Chondrocyte (in vitro differentiated cells): Measurements from ENCODE around the gene CFAP141. TPM values are rescaled to one million over a fixed set of nuclear protein-coding genes. Genes with fewer than 3 reads are reported as not detected.
"Not testable (repeated sequence)": the region's sequence is repeated elsewhere in the genome, so short reads cannot be mapped to it uniquely, and the experiment has no call there.

Experiments used
- DNase-seq: peaks from one replicate; pipeline ENCODE4 v3.0.0; 2021; ENCODE audit warnings: mixed read lengths, low spot score
- H3K27ac Mint-ChIP-seq: one replicate; pipeline ENCODE4 v1.8.0; 2021; ENCODE audit warnings: mild to moderate bottlenecking, moderate library complexity, mixed read lengths; ENCODE audit not compliant: unreplicated experiment
- H3K27me3 Mint-ChIP-seq: 2 replicates; pipeline ENCODE4 v1.8.0; 2021; ENCODE audit warnings: low read depth, mixed read lengths
- H3K36me3 Mint-ChIP-seq: 2 replicates; pipeline ENCODE4 v1.8.0; 2021; ENCODE audit warnings: low read depth, mixed read lengths
- H3K4me1 Mint-ChIP-seq: 2 replicates; pipeline ENCODE4 v1.8.0; 2021; ENCODE audit warnings: low read depth, mild to moderate bottlenecking, mixed read lengths
- H3K4me3 Mint-ChIP-seq: one replicate; pipeline ENCODE4 v1.8.0; 2021; ENCODE audit warnings: mild to moderate bottlenecking, moderate library complexity, mixed read lengths; ENCODE audit not compliant: unreplicated experiment
- H3K9me3 Mint-ChIP-seq: 2 replicates; pipeline ENCODE4 v1.8.0; 2021; ENCODE audit warnings: low read depth, mixed read lengths
- CTCF ChIP-seq: fragments of 200-600 bp; sonication (generic); IDR thresholded peaks from 2 replicates; pipeline ENCODE4 v1.5.0; 2021; ENCODE audit warnings: antibody characterized with exemption, mild to moderate bottlenecking, moderate library complexity
- total RNA-seq: library from RNA; stranded (reverse); gene quantifications from 3 replicates; pipeline ENCODE4 v1.2.1, GENCODE V29; 2021

Gene CFAP141
- total RNA-seq, 1 donor from 2014 or later, result not detected

DNA sequence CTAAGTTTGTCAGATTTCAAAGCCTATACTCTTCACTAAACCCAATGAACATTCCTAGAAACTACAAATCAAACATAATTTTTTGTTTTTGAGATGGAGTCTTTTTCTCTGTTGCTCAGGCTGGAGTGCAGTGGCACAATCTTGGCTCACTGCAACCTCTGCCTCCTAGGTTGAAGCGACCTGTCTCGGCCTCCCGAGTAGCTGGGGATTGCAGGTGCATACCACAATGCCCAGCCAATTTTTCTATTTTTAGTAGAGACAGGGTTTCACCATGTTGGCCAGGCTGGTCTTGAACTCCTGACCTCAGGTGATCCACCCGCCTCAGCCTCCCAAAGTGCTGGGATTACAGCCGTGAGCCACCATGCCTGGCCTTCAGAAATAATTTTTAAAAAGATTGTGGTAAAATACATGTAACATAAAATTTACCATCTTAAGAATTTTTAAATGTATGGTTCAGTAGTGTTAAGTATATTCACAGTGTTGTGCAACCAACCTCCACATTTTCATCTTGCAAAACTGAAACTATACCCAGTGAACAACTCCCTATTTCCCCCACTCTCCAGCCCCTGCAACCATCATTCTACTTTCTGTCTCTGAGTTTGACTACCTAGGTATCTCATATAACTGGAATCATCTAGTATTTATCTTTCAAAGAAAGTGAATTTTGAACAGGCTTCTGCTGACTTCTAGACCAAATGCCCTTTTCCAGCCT is 2.7 kb upstream of the CFAP141 start:
- Mint-ChIP-seq H3K27me3 (no peaks in the 10 kb centered on the region), H3K4me1 (no peaks in the 10 kb centered on the region), H3K9me3 (no peaks in the 10 kb centered on the region), H3K27ac (peak overlapping the region; percentile 59), H3K4me3 (no peak overlapping the region), H3K36me3 (peaks cover 37% of the 10 kb centered on the region)
- no peak for TF ChIP-seq CTCF
- DNase-seq, result no peak

- no peak for TF ChIP-seq CTCF
- Mint-ChIP-seq H3K4me3 (no peak overlapping the region), H3K27ac (peak overlapping the region; percentile 3), H3K9me3 (no peaks in the 10 kb centered on the region), H3K36me3 (peaks cover 28% of the 10 kb centered on the region), H3K27me3 (no peaks in the 10 kb centered on the region), H3K4me1 (no peaks in the 10 kb centered on the region)
- DNase-seq, result no peak
Measured at GRCh38 chr1:154207262-154207661, 1.1 kb upstream of the CFAP141 start.

GRCh38 chr1:154205778-154206177 is 355 bp downstream of the CFAP141 start:
- H3K4me3 Mint-ChIP-seq, H3K27me3 Mint-ChIP-seq, DNase-seq, H3K9me3 Mint-ChIP-seq, H3K4me1 Mint-ChIP-seq: not testable (repeated sequence)
- H3K36me3 Mint-ChIP-seq, result peaks cover 25% of the 10 kb centered on the region
- H3K27ac Mint-ChIP-seq, result peak overlapping the region; percentile 5

- H3K9me3 Mint-ChIP-seq, result no peaks in the 10 kb centered on the region
- DNase-seq, result no peak
- H3K36me3 Mint-ChIP-seq, result no peaks in the 10 kb centered on the region
- H3K27ac Mint-ChIP-seq, result no peak overlapping the region
- H3K27me3 Mint-ChIP-seq, result peaks cover 10% of the 10 kb centered on the region
- H3K4me3 Mint-ChIP-seq, result no peak overlapping the region
- H3K4me1 Mint-ChIP-seq, result no peaks in the 10 kb centered on the region
- no peak for TF ChIP-seq CTCF
Measured at GRCh38 chr1:154199563-154199879, 6.6 kb downstream of the CFAP141 start.

DNA sequence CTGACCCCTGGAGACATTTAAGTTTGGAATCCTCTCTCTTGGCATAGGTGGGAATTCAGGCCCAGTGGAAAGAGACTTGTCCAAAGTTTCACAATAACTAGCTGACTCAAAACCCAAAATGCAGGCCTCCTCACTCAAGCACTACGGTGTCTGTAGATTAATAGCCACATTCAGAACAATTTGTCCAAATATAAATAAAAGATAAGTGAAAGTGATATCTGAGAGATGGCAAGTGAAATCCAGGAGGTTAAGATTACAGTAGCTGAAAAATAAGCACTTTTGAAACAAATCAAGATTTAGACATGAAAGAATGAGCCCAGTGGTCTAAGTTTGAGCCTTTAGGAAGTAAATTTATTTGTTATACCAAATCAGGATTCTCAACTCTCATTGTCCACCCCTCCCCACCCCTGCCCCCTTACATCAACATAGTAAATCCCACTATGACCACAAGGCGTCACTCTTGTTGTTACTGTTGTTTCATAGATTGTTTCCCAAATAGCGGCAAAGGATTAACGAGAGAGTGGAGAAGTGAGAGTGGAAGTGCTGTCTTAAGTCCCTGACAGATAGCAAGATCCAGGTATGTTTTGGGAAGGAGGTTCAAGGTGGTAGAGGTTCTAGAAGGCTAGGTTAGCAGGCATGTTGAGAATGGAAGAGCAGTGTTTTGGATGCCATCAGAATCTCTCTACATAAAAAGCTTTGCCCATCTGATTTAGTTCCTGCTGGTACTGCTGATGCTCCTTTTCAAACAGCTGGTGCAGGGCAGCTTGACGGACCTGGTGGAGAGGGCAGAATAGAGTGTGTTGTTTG is 7.2 kb downstream of the CFAP141 start:
- H3K4me1 Mint-ChIP-seq, result no peaks in the 10 kb centered on the region
- H3K9me3 Mint-ChIP-seq, result no peaks in the 10 kb centered on the region
- H3K27ac Mint-ChIP-seq, result no peak overlapping the region
- TF ChIP-seq CTCF, result peak; percentile 84
- peaks cover 15% of the 10 kb centered on the region for H3K27me3 Mint-ChIP-seq
- H3K4me3 Mint-ChIP-seq, result no peak overlapping the region
- no peaks in the 10 kb centered on the region for H3K36me3 Mint-ChIP-seq
- no peak for DNase-seq
